Measurements from ENCODE around the gene URI1.

Gene URI1

GRCh38 chr19:30023330-30023729 is 81.3 kb downstream of the URI1 start:
- no peak for TF ChIP-seq CTCF (IDR thresholded peaks at IDR 0.05)
- no peak for TF ChIP-seq ZFX (IDR thresholded peaks at IDR 0.05; ENCODE audit: borderline replicate concordance)
- no peak overlapping the region for H3K27ac ChIP-seq

GRCh38 chr19:30024091-30024490 is 82.1 kb downstream of the URI1 start:
- no peak for TF ChIP-seq ZFX (IDR thresholded peaks at IDR 0.05; ENCODE audit: borderline replicate concordance)
- TF ChIP-seq CTCF (IDR thresholded peaks at IDR 0.05) = no peak
- no peak overlapping the region for H3K27ac ChIP-seq

- no peak overlapping the region for H3K27ac ChIP-seq
- no peak for TF ChIP-seq CTCF (IDR thresholded peaks at IDR 0.05)
- no peak for TF ChIP-seq ZFX (IDR thresholded peaks at IDR 0.05; ENCODE audit: borderline replicate concordance)
Measured at GRCh38 chr19:30026933-30027332, 84.9 kb downstream of the URI1 start.

GRCh38 chr19:30028118-30028991 is 86.3 kb downstream of the URI1 start:
- H3K27ac ChIP-seq = no peak overlapping the region
- TF ChIP-seq ZFX (IDR thresholded peaks at IDR 0.05; ENCODE audit: borderline replicate concordance) (no peak), CTCF (IDR thresholded peaks at IDR 0.05) (no peak)

GRCh38 chr19:30028992-30029343 is 86.9 kb downstream of the URI1 start:
- TF ChIP-seq ZFX (IDR thresholded peaks at IDR 0.05; ENCODE audit: borderline replicate concordance) (no peak), CTCF (IDR thresholded peaks at IDR 0.05) (no peak)
- H3K27ac ChIP-seq = no peak overlapping the region

GRCh38 chr19:30029721-30030510 is 87.9 kb downstream of the URI1 start:
- TF ChIP-seq CTCF (IDR thresholded peaks at IDR 0.05) = no peak
- no peak for TF ChIP-seq ZFX (IDR thresholded peaks at IDR 0.05; ENCODE audit: borderline replicate concordance)
- H3K27ac ChIP-seq = no peak overlapping the region

- no peak overlapping the region for H3K27ac ChIP-seq
- TF ChIP-seq CTCF (IDR thresholded peaks at IDR 0.05) = no peak
Measured at GRCh38 chr19:30034321-30034720, 92.3 kb downstream of the URI1 start.
